ENCODE data around the gene ETF1.

DNA sequence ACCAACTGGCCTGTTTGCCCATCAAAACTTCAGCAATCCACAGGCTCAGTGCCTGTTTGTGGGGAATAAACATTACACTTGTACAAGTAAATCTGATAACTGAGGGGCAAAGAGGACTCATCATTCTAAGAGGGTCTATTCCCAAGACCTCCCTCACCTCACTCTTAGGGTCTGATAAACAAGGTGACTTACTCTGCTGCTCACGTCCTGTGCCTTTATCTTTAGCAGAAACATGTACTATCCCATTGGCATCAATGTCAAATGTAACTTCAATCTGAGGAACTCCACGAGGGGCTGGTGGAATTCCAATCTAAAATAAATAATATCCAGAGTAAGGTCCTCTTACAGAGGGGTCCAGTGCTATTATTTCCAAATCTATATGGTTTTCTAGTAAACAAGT is 14.6 kb upstream of the ETF1 start:
- TF ChIP-seq, protein P1, sequence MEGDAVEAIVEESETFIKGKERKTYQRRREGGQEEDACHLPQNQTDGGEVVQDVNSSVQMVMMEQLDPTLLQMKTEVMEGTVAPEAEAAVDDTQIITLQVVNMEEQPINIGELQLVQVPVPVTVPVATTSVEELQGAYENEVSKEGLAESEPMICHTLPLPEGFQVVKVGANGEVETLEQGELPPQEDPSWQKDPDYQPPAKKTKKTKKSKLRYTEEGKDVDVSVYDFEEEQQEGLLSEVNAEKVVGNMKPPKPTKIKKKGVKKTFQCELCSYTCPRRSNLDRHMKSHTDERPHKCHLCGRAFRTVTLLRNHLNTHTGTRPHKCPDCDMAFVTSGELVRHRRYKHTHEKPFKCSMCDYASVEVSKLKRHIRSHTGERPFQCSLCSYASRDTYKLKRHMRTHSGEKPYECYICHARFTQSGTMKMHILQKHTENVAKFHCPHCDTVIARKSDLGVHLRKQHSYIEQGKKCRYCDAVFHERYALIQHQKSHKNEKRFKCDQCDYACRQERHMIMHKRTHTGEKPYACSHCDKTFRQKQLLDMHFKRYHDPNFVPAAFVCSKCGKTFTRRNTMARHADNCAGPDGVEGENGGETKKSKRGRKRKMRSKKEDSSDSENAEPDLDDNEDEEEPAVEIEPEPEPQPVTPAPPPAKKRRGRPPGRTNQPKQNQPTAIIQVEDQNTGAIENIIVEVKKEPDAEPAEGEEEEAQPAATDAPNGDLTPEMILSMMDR (IDR thresholded peaks at IDR 0.05) = no peak
- no peak for TF ChIP-seq POLR2A (IDR thresholded peaks at IDR 0.05)

All from testis (tissue), 2 donors.